H9 (cell line): ENCODE results near the gene ZNF680. TPM values are rescaled to one million over a fixed set of nuclear protein-coding genes. Genes with fewer than 3 reads are reported as not detected.
A peak's percentile ranks its signal among the peaks of the same experiment; 100 is the strongest.

Experiments used
- DNase-seq: peaks from one replicate; pipeline ENCODE4 v3.0.0-alpha.2; 2017
- H2AFZ ChIP-seq: one replicate; pipeline ENCODE4 v1.6.1; 2013; ENCODE audit warnings: mild to moderate bottlenecking, low read length, control low read depth, moderate library complexity
- H2AK5ac ChIP-seq: 2 replicates; pipeline ENCODE4 v1.6.1; 2013; ENCODE audit warnings: low read length, control low read depth, mixed read lengths; ENCODE audit not compliant: insufficient read length
- H2BK120ac ChIP-seq: one replicate; pipeline ENCODE4 v1.6.1; 2013; ENCODE audit warnings: low read depth, mild to moderate bottlenecking, low read length, control low read depth, inconsistent platforms; ENCODE audit not compliant: poor library complexity, severe bottlenecking
- H2BK12ac ChIP-seq: 2 replicates; pipeline ENCODE4 v1.6.1; 2013; ENCODE audit warnings: low read length, control low read depth, mixed read lengths, low read depth; ENCODE audit not compliant: insufficient read length
- H2BK15ac ChIP-seq: 2 replicates; pipeline ENCODE4 v1.6.1; 2013; ENCODE audit warnings: low read depth, low read length, control low read depth
- H2BK20ac ChIP-seq: one replicate; pipeline ENCODE4 v1.6.1; 2013; ENCODE audit warnings: low read depth, mild to moderate bottlenecking, low read length, control low read depth, inconsistent platforms; ENCODE audit not compliant: poor library complexity, severe bottlenecking
- H2BK5ac ChIP-seq: 2 replicates; pipeline ENCODE4 v1.6.1; 2013; ENCODE audit warnings: low read length, control low read depth, mixed read lengths; ENCODE audit not compliant: insufficient read length
- H3K14ac ChIP-seq: 2 replicates; pipeline ENCODE4 v1.6.1; 2013; ENCODE audit warnings: low read length, control low read depth; ENCODE audit not compliant: insufficient read depth
- H3K18ac ChIP-seq: 2 replicates; pipeline ENCODE4 v1.6.1; 2013; ENCODE audit warnings: low read depth, mild to moderate bottlenecking, mixed read lengths, low read length, control low read depth; ENCODE audit not compliant: insufficient read length
- H3K23ac ChIP-seq: 2 replicates; pipeline ENCODE4 v1.6.1; 2013; ENCODE audit warnings: low read length, control low read depth, mixed read lengths, low read depth; ENCODE audit not compliant: insufficient read length
- H3K23me2 ChIP-seq: 2 replicates; pipeline ENCODE4 v1.6.1; 2013; ENCODE audit warnings: low read depth, mild to moderate bottlenecking, mixed read lengths, low read length, control low read depth; ENCODE audit not compliant: insufficient read length, poor library complexity, severe bottlenecking
- H3K27ac ChIP-seq: 2 replicates; pipeline ENCODE4 v1.5.1; 2013; ENCODE audit warnings: low read length, control low read depth, mixed read lengths, low read depth; ENCODE audit not compliant: insufficient read length
- H3K27me3 ChIP-seq: 2 replicates; pipeline ENCODE4 v1.6.1; 2013; ENCODE audit warnings: low read length, control low read depth, inconsistent platforms; ENCODE audit not compliant: insufficient read depth
- H3K4ac ChIP-seq: 2 replicates; pipeline ENCODE4 v1.6.1; 2013; ENCODE audit warnings: low read depth, mild to moderate bottlenecking, control low read depth, inconsistent platforms, low read length, moderate library complexity
- H3K4me1 ChIP-seq: 2 replicates; pipeline ENCODE4 v1.6.1; 2013; ENCODE audit warnings: low read length, control low read depth, inconsistent platforms; ENCODE audit not compliant: insufficient read depth
- H3K4me2 ChIP-seq: 2 replicates; pipeline ENCODE4 v1.6.1; 2013; ENCODE audit warnings: low read length, control low read depth, mixed read lengths; ENCODE audit not compliant: insufficient read length, insufficient read depth
- H3K56ac ChIP-seq: 2 replicates; pipeline ENCODE4 v1.6.1; 2013; ENCODE audit warnings: low read depth, mild to moderate bottlenecking, mixed read lengths, low read length, control low read depth; ENCODE audit not compliant: insufficient read length
- H3K79me1 ChIP-seq: 2 replicates; pipeline ENCODE4 v1.6.1; 2013; ENCODE audit warnings: low read depth, mild to moderate bottlenecking, moderate library complexity, low read length, control low read depth, inconsistent platforms; ENCODE audit not compliant: insufficient read depth, poor library complexity, severe bottlenecking
- H3K79me2 ChIP-seq: 2 replicates; pipeline ENCODE4 v1.6.1; 2013; ENCODE audit warnings: low read length, control low read depth, inconsistent platforms; ENCODE audit not compliant: insufficient read depth
- H3K9ac ChIP-seq: 2 replicates; pipeline ENCODE4 v1.6.1; 2013; ENCODE audit warnings: low read length, control low read depth, mixed read lengths; ENCODE audit not compliant: insufficient read length; ENCODE audit errors: extremely low read depth
- H3K9me3 ChIP-seq: one replicate; pipeline ENCODE4 v1.6.1; 2013; ENCODE audit warnings: low read depth, low read length, inconsistent platforms; ENCODE audit not compliant: control insufficient read depth
- H3T11ph ChIP-seq: one replicate; pipeline ENCODE4 v1.6.1; 2013; ENCODE audit warnings: mild to moderate bottlenecking, low read length, control low read depth, inconsistent platforms
- H4K20me1 ChIP-seq: one replicate; pipeline ENCODE4 v1.6.1; 2013; ENCODE audit not compliant: control insufficient read depth, insufficient read length, insufficient read depth
- H4K5ac ChIP-seq: 2 replicates; pipeline ENCODE4 v1.6.1; 2013; ENCODE audit warnings: low read depth, mild to moderate bottlenecking, mixed read lengths, low read length, control low read depth; ENCODE audit not compliant: insufficient read length
- H4K8ac ChIP-seq: replicated peaks from 2 replicates; pipeline ENCODE4 v1.6.1; 2013; ENCODE audit warnings: low read length, control low read depth, mixed read lengths, low read depth; ENCODE audit not compliant: insufficient read length
- H4K91ac ChIP-seq: 2 replicates; pipeline ENCODE4 v1.6.1; 2013; ENCODE audit warnings: low read depth, mild to moderate bottlenecking, moderate library complexity, mixed read lengths, low read length, control low read depth; ENCODE audit not compliant: insufficient read length
- H3K27ac Mint-ChIP-seq, 3 experiments: 2 replicates in 2 of 3; 3 replicates in 1 of 3; pipeline ENCODE4 v1.8.0; 2020 to 2021; ENCODE audit warnings: mixed read lengths in 3 of 3, mild to moderate bottlenecking in 1 of 3, moderate library complexity in 1 of 3
- H3K27me3 Mint-ChIP-seq: 2 replicates; pipeline ENCODE4 v1.8.0; 2021; ENCODE audit warnings: low read depth, mild to moderate bottlenecking, moderate library complexity, mixed read lengths
- H3K36me3 Mint-ChIP-seq, 3 experiments: 2 replicates in 2 of 3; 3 replicates in 1 of 3; pipeline ENCODE4 v1.8.0; 2020 to 2021; ENCODE audit warnings: low read depth in 3 of 3, mixed read lengths in 3 of 3; ENCODE audit not compliant: insufficient read depth in 1 of 3
- H3K4me1 Mint-ChIP-seq, 2 experiments: 2 replicates each; pipeline ENCODE4 v1.8.0; 2020; ENCODE audit warnings: mixed read lengths in 2 of 2
- H3K4me3 Mint-ChIP-seq, 2 experiments: 2 replicates in 1 of 2; 3 replicates in 1 of 2; pipeline ENCODE4 v1.8.0; 2020 to 2021; ENCODE audit warnings: mild to moderate bottlenecking in 2 of 2, mixed read lengths in 2 of 2, moderate library complexity in 1 of 2
- H3K9me3 Mint-ChIP-seq, 2 experiments: 2 replicates in 1 of 2; 3 replicates in 1 of 2; pipeline ENCODE4 v1.8.0; 2020; ENCODE audit warnings: mild to moderate bottlenecking in 2 of 2, mixed read lengths in 2 of 2, moderate library complexity in 1 of 2
- WGBS: extraction: QIAGEN DNeasy Blood & Tissue Kit; methylation state at CpG from one replicate; pipeline ENCODE4 v1.1.7; 2013; ENCODE audit warnings: missing lambda C conversion rate, low lambda C conversion rate, mixed read lengths; ENCODE audit not compliant: insufficient read length; ENCODE audit errors: extremely low coverage; 5-methylcytosine and 5-hydroxymethylcytosine counted together
- total RNA-seq: library from RNA; stranded (reverse); gene quantifications from 2 replicates; pipeline ENCODE4 v1.2.1, GENCODE V29; 2021
- TF ChIP-seq, protein P1 (sequence below): fragments of 200-600 bp; sonication (generic); conservative IDR thresholded peaks from 3 replicates; pipeline ENCODE4 v1.8.0; 2021; ENCODE audit warnings: antibody characterized with exemption, mild to moderate bottlenecking

Gene ZNF680
- total RNA-seq, 1 experiment from 2014 or later: 21.3 TPM

DNA sequence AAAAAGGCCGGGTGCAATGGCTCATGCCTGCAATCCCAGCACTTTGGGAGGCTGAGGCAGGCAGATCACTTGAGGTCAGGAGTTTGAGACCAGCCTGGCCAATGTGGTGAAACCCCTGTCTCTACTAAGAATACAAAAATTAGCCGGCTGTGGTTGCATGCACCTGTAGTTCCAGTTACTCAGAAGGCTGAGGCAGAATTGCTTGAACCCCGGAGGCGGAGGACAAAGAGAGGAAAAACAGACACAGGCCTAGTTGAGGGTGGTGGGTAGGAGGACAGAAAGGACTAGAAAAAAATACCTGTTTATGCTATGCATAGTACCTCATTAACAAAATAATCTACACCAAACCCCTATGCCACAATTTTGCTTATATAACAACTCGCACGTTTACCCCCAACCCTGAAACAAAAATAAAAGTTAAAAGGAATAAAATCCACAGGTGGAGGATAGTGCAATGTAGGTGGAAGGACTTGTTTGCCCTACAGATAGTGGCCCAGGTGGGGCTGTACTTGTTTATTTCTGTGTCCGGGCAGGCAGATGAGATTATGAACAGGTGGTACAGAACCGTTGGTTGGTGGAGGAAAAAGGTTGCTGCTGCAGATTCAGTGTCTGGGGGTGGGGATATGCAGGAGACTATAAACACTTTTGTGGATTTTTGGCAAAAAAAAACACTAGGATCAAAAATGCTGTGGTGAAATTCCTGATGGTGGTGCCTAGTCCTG, 5.1 kb downstream of the ZNF680 start:
- Histone ChIP-seq H3T11ph (no peak overlapping the region), H3K9me3 (peaks cover 5% of the 10 kb centered on the region), H2BK12ac (no peak overlapping the region), H2BK20ac (no peak overlapping the region), H4K91ac (no peak overlapping the region), H2BK15ac (no peak overlapping the region), H3K18ac (no peak overlapping the region), H4K5ac (no peak overlapping the region), H3K14ac (no peak overlapping the region), H3K23me2 (no peaks in the 10 kb centered on the region), H2BK5ac (no peak overlapping the region), H3K79me1 (no peaks in the 10 kb centered on the region), H3K27ac (no peak overlapping the region), H3K27me3 (no peaks in the 10 kb centered on the region), H3K4ac (no peak overlapping the region), H3K56ac (no peak overlapping the region), H2BK120ac (no peak overlapping the region), H2AK5ac (no peak overlapping the region), H3K4me1 (no peaks in the 10 kb centered on the region), H3K23ac (no peak overlapping the region), H2AFZ (no peak overlapping the region), H3K9ac (no peak overlapping the region), H4K20me1 (no peaks in the 10 kb centered on the region), H3K79me2 (peaks cover 5% of the 10 kb centered on the region; the same call in 1 of the 2 replicates), H3K4me2 (no peak overlapping the region), H4K8ac (no peak overlapping the region)
- TF ChIP-seq, protein P1, sequence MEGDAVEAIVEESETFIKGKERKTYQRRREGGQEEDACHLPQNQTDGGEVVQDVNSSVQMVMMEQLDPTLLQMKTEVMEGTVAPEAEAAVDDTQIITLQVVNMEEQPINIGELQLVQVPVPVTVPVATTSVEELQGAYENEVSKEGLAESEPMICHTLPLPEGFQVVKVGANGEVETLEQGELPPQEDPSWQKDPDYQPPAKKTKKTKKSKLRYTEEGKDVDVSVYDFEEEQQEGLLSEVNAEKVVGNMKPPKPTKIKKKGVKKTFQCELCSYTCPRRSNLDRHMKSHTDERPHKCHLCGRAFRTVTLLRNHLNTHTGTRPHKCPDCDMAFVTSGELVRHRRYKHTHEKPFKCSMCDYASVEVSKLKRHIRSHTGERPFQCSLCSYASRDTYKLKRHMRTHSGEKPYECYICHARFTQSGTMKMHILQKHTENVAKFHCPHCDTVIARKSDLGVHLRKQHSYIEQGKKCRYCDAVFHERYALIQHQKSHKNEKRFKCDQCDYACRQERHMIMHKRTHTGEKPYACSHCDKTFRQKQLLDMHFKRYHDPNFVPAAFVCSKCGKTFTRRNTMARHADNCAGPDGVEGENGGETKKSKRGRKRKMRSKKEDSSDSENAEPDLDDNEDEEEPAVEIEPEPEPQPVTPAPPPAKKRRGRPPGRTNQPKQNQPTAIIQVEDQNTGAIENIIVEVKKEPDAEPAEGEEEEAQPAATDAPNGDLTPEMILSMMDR: no peak
- peaks cover 55 to 66% (median 64%) of the 10 kb centered on the region in 3 experiments for H3K36me3 Mint-ChIP-seq
- H3K27ac Mint-ChIP-seq: peak overlapping the region in 2 of 3 experiments; percentile 31 to 54; a peak in 4 of 7 replicates
- DNase-seq: no peak
- H3K9me3 Mint-ChIP-seq: peaks cover 60 to 70% of the 10 kb centered on the region in 2 experiments
- WGBS: no CpG with 5 or more reads among the region's 8 CpGs
- peaks cover 9 to 17% of the 10 kb centered on the region in 2 experiments for H3K4me1 Mint-ChIP-seq
- no peaks in the 10 kb centered on the region; the same call in 1 of the 2 replicates for H3K27me3 Mint-ChIP-seq
- no peak overlapping the region; a peak in 1 of 5 replicates for H3K4me3 Mint-ChIP-seq
